K562 (cell line): Measurements from ENCODE around the gene HSPA4. TPM values are rescaled to one million over a fixed set of nuclear protein-coding genes. Genes with fewer than 3 reads are reported as not detected.

Source experiments
- ARID3A ChIP-seq: IDR thresholded peaks from 2 replicates; pipeline ENCODE4 v1.6.1; 2012; ENCODE audit warnings: low read depth, low read length, improper control_type of control experiment, borderline replicate concordance
- ELK1 ChIP-seq: sonication (generic); formaldehyde crosslinking; IDR thresholded peaks from 2 replicates; pipeline ENCODE4 v1.8.1; 2022; ENCODE audit warnings: missing genetic modification reagents
- HMGXB4 ChIP-seq: sonication (generic); formaldehyde crosslinking; IDR thresholded peaks from 2 replicates; pipeline ENCODE4 v1.8.1; 2023; ENCODE audit warnings: mild to moderate bottlenecking, missing genetic modification reagents
- HNRNPUL1 ChIP-seq: fragments of 200-400 bp; formaldehyde crosslinking; IDR thresholded peaks from 2 replicates; pipeline ENCODE4 v1.6.1; 2017; ENCODE audit warnings: low read length
- MEF2A ChIP-seq: IDR thresholded peaks from 2 replicates; pipeline ENCODE4 v1.6.1; 2011; ENCODE audit warnings: low read depth, mild to moderate bottlenecking, low read length, moderate library complexity; ENCODE audit not compliant: control insufficient read depth
- NFE2L1 ChIP-seq: fragments of 450-650 bp; IDR thresholded peaks from 2 replicates; pipeline ENCODE4 v1.6.1; 2016; ENCODE audit warnings: missing genetic modification characterization, low read depth, mild to moderate bottlenecking, missing compliant biosample characterization, moderate library complexity, borderline replicate concordance
- RNF219 ChIP-seq: fragments of 250-450 bp; sonication (Bioruptor Pico); IDR thresholded peaks from 2 replicates; pipeline ENCODE4 v1.5.0; 2022; ENCODE audit warnings: mild to moderate bottlenecking
- SP2 ChIP-seq: IDR thresholded peaks from 2 replicates; pipeline ENCODE4 v1.6.1; 2011; ENCODE audit warnings: mild to moderate bottlenecking, low read depth, low read length, moderate library complexity; ENCODE audit not compliant: poor library complexity, severe bottlenecking; ENCODE audit errors: extremely low read depth
- TAF1 ChIP-seq: IDR thresholded peaks from 2 replicates; pipeline ENCODE4 v1.6.1; 2011; ENCODE audit warnings: mild to moderate bottlenecking, low read length, moderate library complexity; ENCODE audit not compliant: insufficient read depth, control insufficient read depth, severe bottlenecking; ENCODE audit errors: extremely low read depth
- TFE3 ChIP-seq: fragments of 450-650 bp; formaldehyde crosslinking; IDR thresholded peaks from 2 replicates; pipeline ENCODE4 v1.4.0; 2020; ENCODE audit warnings: mild to moderate bottlenecking, mixed read lengths
- ZBTB7A ChIP-seq: IDR thresholded peaks from 2 replicates; pipeline ENCODE4 v1.6.1; 2011; ENCODE audit warnings: low read depth, mild to moderate bottlenecking, low read length, moderate library complexity, borderline replicate concordance; ENCODE audit not compliant: control insufficient read depth
- ZNF584 ChIP-seq: fragments of 200-800 bp; sonication (Bioruptor generic); IDR thresholded peaks from 2 replicates; pipeline ENCODE4 v1.6.1; 2016; ENCODE audit warnings: low read depth, mild to moderate bottlenecking, missing genetic modification characterization, missing compliant biosample characterization
- ZNF589 ChIP-seq: fragments of 200-800 bp; sonication (Bioruptor generic); IDR thresholded peaks from 2 replicates; pipeline ENCODE4 v1.6.1; 2016; ENCODE audit warnings: low read depth, missing genetic modification characterization, missing compliant biosample characterization
- polyA plus RNA-seq, 8 experiments: library from polyadenylated mRNA; depleted of rRNA in 4 of 8; stranded (reverse) in 5 of 8; unstranded in 3 of 8; fragments of >200 nt; fragmentation: Nextera tagmentation in 2 of 8; fragmentation: Illumina TruSeq in 1 of 8; extraction: Ambion mirVana in 2 of 8; extraction: Trizol in 1 of 8; gene quantifications; 2 replicates each; pipeline versions ENCODE4 v1.2.1 to v1.2.3, GENCODE V29; 2011 to 2014; ENCODE audit warnings: inconsistent platforms in 1 of 8, missing spikeins in 1 of 8
- total RNA-seq, 7 experiments: library from RNA; depleted of rRNA in 6 of 7; stranded (reverse); fragments of >200 nt in 6 of 7; fragmentation: Illumina TruSeq in 2 of 7; extraction: Trizol in 2 of 7; gene quantifications; 2 replicates each; pipeline versions ENCODE4 v1.2.1 to v1.2.3, GENCODE V29; 2011 to 2021; ENCODE audit warnings: low replicate concordance in 1 of 7

The HSPA4 gene
- total and polyA plus RNA-seq, 9 of the 15 experiments (the other 6 are each of a cell fraction or from before 2014, with no cell fraction given) = 90.3 to 286 (median 148) TPM

GRCh38 chr5:133032852-133033742, 18.7 kb upstream of the HSPA4 start (continued):
- no peak for TF ChIP-seq NFE2L1 (tag)
- TF ChIP-seq ARID3A = no peak
- no peak for TF ChIP-seq SP2
- no peak for TF ChIP-seq ZBTB7A
- no peak for TF ChIP-seq ZNF589 (CRISPR knock-in tag)
- no peak for TF ChIP-seq TAF1
- peak; percentile 69; the same call in 1 of the 2 replicates for TF ChIP-seq ZNF584 (CRISPR knock-in tag)
- TF ChIP-seq MEF2A = no peak
- TF ChIP-seq TFE3 = peak; percentile 46
- TF ChIP-seq HNRNPUL1 = no peak
- no peak for TF ChIP-seq HMGXB4 (CRISPR knock-in tag)
- TF ChIP-seq ELK1 (CRISPR knock-in tag) = no peak
- TF ChIP-seq RNF219 (CRISPR knock-in tag) = no peak
